ENCODE results near the gene PPP2R2D.
A peak's percentile ranks its signal among the peaks of the same experiment; 100 is the strongest.

The PPP2R2D gene

GRCh38 chr10:131998050-131998844, 97.4 kb downstream of the PPP2R2D start:
- no peak for ATAC-seq
- TF ChIP-seq ZNF565 (CRISPR knock-in tag; conservative IDR thresholded peaks at IDR 0.05; ENCODE audit: low read depth): no peak
- no peak for TF ChIP-seq CSRNP3 (CRISPR knock-in tag; IDR thresholded peaks at IDR 0.05)
- TF ChIP-seq ZNF8 (CRISPR knock-in tag; IDR thresholded peaks at IDR 0.05): no peak

- TF ChIP-seq ARNTL (CRISPR knock-in tag; IDR thresholded peaks at IDR 0.05; ENCODE audit: borderline replicate concordance, low read depth) (no peak), ZNF70 (CRISPR knock-in tag; IDR thresholded peaks at IDR 0.05) (no peak), TSHZ2 (CRISPR knock-in tag; IDR thresholded peaks at IDR 0.05) (no peak), ESRRG (CRISPR knock-in tag; IDR thresholded peaks at IDR 0.05) (no peak), POU6F1 (CRISPR knock-in tag; IDR thresholded peaks at IDR 0.05; ENCODE audit: borderline replicate concordance, low read depth) (no peak), ZFP3 (CRISPR knock-in tag; IDR thresholded peaks at IDR 0.05) (no peak), CSRNP3 (CRISPR knock-in tag; IDR thresholded peaks at IDR 0.05) (no peak), PPARA (CRISPR knock-in tag; IDR thresholded peaks at IDR 0.05; ENCODE audit: borderline replicate concordance) (no peak)
- no peak for ATAC-seq
Observed at GRCh38 chr10:131998845-131999681, 98.3 kb downstream of the PPP2R2D start.

- TF ChIP-seq SNAI2 (CRISPR knock-in tag; IDR thresholded peaks at IDR 0.05) (no peak), ZC3H10 (CRISPR knock-in tag; IDR thresholded peaks at IDR 0.05) (no peak), ESRRG (CRISPR knock-in tag; IDR thresholded peaks at IDR 0.05) (no peak), ARNTL (CRISPR knock-in tag; IDR thresholded peaks at IDR 0.05; ENCODE audit: borderline replicate concordance, low read depth) (no peak), POU6F1 (CRISPR knock-in tag; IDR thresholded peaks at IDR 0.05; ENCODE audit: borderline replicate concordance, low read depth) (no peak), OSR1 (CRISPR knock-in tag; IDR thresholded peaks at IDR 0.05) (no peak), TSHZ2 (CRISPR knock-in tag; IDR thresholded peaks at IDR 0.05) (no peak), BACH2 (CRISPR knock-in tag; IDR thresholded peaks at IDR 0.05; ENCODE audit: borderline replicate concordance) (no peak), GLIS3 (CRISPR knock-in tag; IDR thresholded peaks at IDR 0.05) (no peak), TCF4 (CRISPR knock-in tag; IDR thresholded peaks at IDR 0.05; ENCODE audit: borderline replicate concordance) (no peak), ZNF8 (CRISPR knock-in tag; IDR thresholded peaks at IDR 0.05) (no peak)
- ATAC-seq: peak; percentile 78
Observed at GRCh38 chr10:132001238-132001972, 100.6 kb downstream of the PPP2R2D start.

Data from SK-N-SH treated with all-trans-retinoic acid at 6 μM for 48 hours (cell line).